Astrocyte of the hippocampus (primary cell): ENCODE measurements around the gene AGBL4.
"Not testable (repeated sequence)": the region's sequence is repeated elsewhere in the genome, so short reads cannot be mapped to it uniquely, and the experiment has no call there.

Experiments
- DNase-seq: peaks from one replicate; pipeline ENCODE4 v3.0.0; 2011; ENCODE audit warnings: low read depth, low spot score

The AGBL4 gene

GRCh38 chr1:50023292-50024159 is at the start of gene AGBL4:
Gene AGBL4 (minus strand): TSS chr1:50023954.
- DNase-seq, result peak; percentile 79

DNA sequence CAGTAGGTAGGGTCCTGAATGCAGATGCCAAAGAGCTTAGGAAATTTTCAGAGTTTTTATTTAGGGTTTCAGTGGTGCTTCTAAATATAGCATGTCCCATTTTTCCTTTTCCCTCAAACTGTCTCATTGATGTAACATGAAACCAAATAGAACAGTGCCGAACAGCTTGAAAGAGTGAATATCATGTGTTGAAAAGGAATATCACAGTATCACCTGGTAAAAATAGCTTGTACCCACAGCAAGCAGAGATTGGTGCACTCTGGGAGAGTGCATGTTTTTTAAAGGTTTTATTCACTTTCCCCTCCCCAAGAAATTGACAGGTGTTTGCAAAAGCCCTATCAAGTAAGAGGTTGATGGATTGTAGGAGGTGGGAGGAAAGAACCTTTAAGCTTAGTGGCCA is 43.1 kb upstream of the AGBL4 start:
- no peak for DNase-seq

DNA sequence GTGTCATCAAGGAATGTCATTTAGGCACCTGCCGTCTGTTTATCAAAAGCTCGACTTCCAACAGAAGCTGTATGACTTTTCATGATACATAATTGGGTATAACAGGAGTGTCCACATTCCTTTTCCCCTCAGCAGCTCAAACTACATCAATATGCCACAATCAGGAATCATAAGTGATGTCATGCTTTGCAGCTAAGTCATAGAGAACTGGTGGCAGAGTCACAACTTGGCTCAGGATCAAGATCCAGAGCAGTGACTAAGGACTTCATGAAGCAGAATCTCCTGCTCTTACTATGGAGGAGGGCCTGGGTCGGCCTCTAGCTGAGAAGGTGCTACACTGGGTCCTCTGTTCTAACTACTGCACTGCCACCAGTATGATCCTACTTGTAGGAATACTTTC is 36.5 kb upstream of the AGBL4 start:
- peak; percentile 61 for DNase-seq

DNA sequence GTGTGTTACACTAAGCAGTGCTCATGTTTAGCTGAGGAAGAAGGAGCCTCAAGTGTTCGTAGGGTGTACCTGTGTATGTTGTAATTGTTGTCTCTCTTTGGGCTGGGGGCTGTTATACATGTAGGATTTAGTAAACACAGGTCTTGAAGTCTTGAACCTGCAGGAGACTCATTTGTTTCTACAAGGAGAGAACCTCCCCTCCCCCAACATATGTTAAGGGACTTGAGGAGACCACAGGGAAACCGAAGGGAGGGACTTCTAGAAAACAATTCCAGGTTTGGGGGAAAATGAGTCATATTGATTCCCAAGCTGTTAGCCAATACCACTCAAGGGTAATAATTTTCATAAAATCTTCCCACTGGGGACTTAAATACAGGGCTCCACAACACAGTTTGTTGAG is 25.0 kb upstream of the AGBL4 start:
- peak; percentile 2 for DNase-seq

GRCh38 chr1:50047916-50048694 is 24.4 kb upstream of the AGBL4 start:
- DNase-seq, result peak; percentile 57

GRCh38 chr1:50038237-50038809 is 14.6 kb upstream of the AGBL4 start:
- no peak for DNase-seq

DNA sequence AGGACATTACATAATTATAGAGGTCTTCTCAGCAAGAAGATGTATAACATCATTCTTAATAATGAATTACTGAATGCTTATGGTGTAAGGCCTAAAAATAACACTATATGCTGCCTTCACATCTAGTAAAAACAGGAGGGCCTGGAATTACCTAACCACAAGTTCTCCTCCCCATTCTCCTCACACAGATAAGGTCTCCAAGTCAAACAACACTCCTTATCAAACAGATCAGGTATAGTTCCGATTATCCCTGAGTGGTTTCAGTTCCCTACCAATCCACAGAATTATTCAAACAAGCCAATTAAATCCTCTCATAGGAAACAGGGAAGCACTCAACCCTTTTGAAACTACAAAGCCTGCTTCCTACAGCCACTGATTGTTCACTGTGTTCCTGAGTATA is 4.0 kb upstream of the AGBL4 start:
- no peak for DNase-seq

GRCh38 chr1:49995734-49996133 is 28.0 kb downstream of the AGBL4 start:
- DNase-seq, result no peak

- no peak for DNase-seq
These were observed 52.7 kb downstream of the AGBL4 start for GRCh38 chr1:49971088-49971487.

DNA sequence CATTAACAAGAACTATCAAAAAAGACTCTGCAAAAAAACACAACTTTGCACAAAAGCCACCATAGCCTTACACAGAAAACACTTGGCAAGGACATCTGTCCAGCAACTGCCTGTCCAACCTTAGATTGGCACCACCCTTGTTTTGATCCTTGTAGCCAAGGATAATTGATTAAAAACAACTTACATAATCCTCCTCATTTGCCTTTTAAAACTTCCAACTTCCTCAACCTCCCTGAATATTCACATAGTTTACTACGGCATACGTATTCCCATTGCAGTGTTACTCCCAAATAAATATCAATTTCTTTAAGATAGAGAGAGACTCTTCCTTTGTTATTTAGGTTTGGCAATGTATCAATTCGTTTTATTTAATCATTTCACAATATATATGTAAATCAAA is 72.4 kb downstream of the AGBL4 start:
- DNase-seq, result no peak

DNA sequence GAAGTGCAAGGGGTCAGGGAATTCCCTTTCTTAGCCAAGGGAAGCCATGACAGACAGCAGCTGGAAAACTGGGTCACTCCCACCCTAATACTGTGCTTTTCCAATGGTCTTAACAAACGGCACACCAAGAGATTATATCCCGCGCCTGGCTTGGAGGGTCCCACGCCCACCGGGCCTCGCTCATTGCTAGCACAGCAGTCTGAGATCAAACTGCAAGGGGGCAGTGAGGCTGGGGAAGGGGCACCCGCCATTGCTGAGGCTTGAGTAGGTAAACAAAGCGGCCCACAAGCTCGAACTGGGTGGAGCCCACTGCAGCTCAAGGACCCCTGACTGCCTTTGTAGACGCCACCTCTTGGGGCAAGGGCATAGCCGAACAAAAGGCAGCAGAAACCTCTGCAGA is 108.5 kb downstream of the AGBL4 start:
- not testable (repeated sequence) for DNase-seq

DNA sequence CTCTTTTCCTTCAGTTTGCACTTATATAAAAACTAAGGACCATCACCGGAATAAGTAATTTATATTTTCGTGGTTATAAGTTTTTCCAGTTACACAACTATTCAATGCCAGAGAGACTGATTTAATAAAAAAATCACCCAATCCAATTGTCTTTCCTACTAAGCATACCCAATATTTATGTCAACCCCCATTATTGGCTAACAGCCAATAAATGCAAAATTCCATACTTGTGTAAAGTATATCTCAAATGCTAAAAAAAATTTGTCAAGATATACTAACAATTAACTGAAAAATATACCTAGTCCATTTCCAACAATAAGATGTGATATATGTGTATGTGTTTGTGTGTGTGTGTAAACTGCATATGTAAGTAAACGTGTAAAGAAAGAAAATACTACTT is 117.4 kb downstream of the AGBL4 start:
- DNase-seq, result no peak

DNA sequence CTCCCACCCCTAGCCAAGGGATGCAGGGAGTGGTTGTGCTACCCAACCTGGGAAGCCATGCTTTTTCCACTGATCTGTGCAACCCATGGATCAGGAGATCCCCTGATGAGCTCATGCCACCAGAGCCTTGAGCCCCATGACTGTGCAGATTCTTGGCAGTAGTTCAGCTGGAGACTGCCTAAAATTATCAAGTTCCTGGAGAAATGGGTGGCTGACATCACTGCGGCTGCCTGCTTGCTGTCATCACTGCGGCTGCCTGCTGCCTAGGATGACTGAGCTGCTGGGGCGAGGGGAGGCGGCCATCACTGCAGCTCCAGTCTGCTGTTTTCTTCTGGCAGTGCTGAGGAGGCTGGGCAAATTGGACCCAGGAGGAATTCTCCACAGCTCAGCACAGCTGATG is 159.2 kb downstream of the AGBL4 start:
- no peak for DNase-seq

DNA sequence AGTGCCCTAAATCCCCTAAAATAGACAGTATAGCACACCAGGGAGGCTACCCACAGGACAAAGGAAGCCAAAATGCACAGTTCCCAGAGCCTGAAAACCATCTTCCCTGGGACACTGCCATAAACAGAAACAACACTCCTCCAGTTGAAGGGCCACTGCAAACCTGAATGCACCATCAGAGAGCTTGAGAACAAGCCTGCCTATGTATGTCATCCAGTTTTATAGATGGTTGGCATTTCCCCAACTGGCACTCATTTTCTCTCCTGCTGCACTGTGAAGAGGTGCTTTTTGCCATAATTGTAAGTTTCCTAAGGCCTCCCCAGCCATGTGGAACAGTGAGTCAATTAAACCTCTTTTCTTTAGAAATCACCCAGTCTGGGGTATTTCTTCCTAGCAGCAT is 169.0 kb downstream of the AGBL4 start:
- no peak for DNase-seq

DNA sequence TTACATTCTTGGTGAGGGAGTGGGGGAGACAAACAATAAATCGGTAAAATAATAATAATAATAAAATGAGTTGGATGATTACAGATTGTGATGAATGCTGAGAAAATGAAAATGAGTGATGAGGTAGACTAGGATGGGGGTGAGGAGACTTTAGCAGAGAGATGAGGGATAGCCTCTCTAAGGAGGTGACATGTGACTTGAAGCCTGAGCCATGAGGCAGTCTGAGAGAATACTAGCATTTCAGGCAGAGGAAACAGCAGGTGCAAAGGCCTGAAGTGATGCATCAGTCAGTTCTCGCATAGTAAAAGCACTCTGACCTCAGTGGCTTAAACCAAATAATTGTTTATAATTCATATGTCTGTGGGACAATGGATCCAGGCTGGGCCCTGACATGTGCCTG is 181.2 kb downstream of the AGBL4 start:
- DNase-seq, result no peak

DNA sequence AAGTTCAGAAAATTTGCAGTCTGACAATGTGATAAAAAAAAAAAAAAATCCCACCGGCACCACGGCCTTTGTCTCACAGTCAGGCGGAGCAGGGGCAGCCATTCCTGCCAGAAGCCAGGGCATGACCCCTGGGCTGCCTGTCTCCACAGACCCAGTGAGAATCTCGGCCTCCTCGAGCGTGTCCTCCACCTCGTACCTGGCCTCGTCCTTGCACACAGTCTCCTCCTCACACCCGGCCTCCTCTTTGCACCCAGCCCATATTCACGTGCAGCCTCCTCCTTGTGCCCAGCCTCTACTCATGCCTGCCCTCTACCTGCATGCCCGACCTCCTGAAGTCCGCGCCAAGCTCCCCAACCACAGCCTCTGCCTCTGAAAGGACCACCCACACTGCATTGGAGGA is 182.0 kb downstream of the AGBL4 start:
- DNase-seq, result no peak

GRCh38 chr1:49824261-49824660 is 199.5 kb downstream of the AGBL4 start:
- DNase-seq, result no peak

- DNase-seq, result no peak
These were observed 206.1 kb downstream of the AGBL4 start for GRCh38 chr1:49817681-49818080.

- not testable (repeated sequence) for DNase-seq
These were observed 236.7 kb downstream of the AGBL4 start for GRCh38 chr1:49787013-49787412.

DNA sequence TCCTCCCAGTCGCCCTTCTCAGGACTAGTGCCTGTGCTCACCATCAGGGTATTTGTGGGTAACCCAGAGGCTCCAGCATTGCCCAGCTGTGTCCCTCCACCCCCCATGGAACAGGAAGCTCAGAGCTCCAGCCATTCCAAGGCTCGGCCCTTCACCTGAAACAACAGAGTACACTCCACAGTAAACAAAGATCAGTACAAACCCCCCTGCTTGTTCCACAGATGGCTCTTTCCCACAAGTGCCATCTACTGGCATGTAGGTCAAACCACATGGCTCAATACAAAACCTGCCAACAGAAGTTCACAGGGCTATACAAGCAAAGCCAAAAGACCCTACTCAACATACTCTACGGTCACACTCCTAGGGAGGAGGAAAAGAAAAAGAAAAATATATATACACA is 258.7 kb downstream of the AGBL4 start:
- peak; percentile 1 for DNase-seq

- DNase-seq, result not testable (repeated sequence)
These were observed 285.6 kb downstream of the AGBL4 start for GRCh38 chr1:49738118-49738517.

GRCh38 chr1:49728377-49728776 is 295.4 kb downstream of the AGBL4 start:
- no peak for DNase-seq

GRCh38 chr1:49723662-49724061 is 300.1 kb downstream of the AGBL4 start:
- no peak for DNase-seq
